IPS DF 4.7 (cell line): ENCODE data around the gene TEKT3.
A peak's percentile ranks its signal among the peaks of the same experiment; 100 is the strongest.

Source experiments
- DNase-seq: peaks from one replicate; pipeline ENCODE4 v3.0.0-alpha.2; 2013; ENCODE audit warnings: low spot score; ENCODE audit errors: extremely low read depth

The TEKT3 gene

DNA sequence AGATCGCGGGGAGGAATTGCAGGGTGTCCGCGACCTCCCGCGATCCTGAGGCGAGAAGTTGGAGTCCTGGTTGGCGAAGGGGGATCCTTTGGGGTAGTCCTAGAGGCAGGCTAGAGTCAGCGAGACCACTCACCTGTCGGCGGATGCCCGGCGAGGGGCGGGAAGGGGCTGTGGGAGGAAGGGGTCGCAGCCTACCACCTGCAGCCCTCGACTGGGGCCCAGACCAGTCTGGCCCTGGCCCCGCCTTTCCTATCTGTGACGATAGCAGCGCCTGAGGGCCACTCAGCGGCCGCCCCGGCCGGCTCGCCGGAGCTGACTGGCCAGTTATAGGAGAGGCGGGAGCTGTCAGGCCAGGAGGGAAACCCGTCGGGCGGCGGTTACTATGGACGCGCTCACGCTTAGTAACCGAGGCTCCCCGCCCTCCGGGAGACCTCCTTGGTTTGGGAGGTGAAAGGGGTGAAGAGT lies at the start of gene TEKT3:
Gene TEKT3 (minus strand): TSS at position 213 of the 465 bp plus-strand sequence. CDS start 10,012 bp downstream, outside the sequence.
- peak; percentile 60 for DNase-seq

DNA sequence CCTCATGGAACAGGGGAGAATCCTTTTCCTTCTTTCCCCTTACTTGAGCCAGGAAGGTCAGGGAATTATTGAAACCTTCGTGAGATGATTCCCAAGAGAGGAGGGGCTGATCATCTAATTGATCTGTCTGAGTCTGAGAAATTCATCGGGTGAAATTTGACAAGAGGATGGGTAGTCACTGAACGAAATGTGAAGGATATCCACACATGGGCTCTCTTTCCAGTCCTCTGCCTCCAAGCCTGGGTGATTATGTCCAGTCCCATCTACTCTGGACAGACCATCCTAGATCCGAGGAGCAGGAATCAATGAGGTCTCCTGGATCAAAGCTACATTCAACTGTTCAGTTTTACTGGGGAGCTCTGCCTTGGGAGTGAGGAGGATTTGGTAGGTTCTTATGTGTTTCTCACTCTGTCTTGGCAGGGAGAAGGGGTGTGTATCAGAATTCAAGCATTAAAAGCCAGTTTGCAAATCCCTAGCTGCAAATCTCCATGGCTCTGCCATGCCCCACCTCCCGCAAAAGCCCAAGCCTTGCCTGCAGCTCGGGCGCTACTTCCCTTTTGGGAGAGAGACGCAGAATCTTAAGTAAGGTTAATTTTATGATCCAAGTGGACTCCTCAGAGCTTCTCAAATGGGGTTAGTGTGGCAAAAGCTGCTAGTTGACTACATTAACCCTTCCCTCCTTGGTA lies 47.1 kb upstream of the TEKT3 start:
- no peak for DNase-seq

DNA sequence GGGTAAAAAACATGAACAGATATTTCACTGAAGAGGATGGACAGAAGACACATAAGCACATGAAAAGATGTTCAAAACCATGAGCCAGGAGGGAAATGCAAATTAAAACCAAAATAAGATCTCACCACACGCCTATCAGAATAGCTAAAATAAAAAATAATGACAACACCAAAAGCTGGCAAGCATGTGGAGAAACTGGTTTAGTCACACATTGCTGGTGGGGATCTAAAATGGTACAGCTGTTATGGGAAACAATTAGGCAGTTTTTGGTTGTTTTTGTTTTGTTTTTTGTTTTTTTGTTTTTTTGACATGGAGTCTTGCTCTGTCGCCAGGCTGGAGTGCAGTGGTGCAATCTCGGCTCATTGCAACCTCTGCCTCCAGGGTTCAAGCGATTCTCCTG lies 44.7 kb upstream of the TEKT3 start:
- no peak for DNase-seq

DNA sequence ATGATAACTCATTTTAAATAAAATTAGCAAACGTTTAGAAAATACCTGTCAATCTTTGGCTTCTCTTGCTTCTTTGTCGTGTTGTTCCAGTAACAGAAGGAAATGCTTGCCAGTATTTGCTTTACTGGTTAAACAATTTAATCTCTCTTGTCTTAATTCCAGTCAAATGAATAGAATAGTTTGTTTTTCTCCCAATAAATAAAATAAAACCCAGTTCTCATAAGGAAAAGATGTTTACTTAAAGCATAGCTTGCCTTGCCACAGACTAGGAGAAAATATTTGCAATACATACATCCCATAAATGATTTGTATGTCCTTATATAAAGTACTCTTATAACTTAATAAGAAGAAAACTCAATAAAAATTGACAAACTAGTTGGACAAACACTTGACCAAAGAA lies 43.9 kb upstream of the TEKT3 start:
- no peak for DNase-seq

DNA sequence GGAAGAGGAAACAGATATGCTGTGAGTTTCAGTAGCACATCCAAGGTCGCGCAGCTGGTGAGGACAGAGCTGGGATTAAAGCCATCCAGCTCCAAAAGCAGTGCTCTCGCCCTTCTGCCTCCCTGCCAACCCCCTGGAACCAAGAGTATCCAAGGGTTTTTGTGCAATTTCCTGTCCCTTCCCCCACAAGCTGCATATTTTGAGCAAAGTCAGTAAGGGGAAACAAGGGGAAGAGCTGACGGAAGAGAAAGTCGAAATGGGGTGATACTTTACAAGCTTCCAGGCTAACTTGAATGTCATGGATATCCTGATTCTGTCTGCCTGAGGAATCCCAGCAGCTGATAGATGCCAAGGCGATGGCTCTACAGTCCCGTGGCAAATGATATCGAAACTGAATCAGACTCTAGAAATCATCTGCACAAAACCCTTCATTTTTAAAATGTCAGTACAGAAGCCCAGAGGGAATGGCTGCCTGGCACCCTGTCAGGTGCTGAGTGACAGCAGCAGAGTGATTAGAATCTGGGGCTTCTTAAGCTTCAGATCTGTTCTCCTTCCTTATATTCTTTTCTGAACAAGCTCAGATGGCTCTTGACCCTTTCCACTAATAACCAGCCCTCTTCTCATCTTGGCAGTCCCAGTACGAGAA lies 42.9 kb upstream of the TEKT3 start:
- no peak for DNase-seq

DNA sequence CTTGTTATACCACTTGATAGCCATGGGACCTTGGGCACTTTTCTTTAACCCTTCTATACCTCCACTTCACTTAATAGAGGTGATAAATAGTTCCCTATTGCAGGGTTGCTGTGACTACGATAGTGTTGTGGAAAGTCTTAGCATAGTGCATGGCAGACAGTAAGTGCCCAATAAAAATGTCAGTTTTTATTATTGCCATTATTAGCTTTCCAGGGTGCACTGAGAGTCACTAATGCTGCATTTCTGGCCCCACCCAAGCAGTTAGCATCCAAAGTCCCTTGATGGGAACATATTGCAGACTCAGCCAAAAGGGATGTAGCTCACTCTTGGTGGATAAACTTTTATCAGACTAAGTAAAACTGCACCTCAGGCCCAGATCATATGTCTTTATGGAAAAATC lies 41.5 kb upstream of the TEKT3 start:
- no peak for DNase-seq

DNA sequence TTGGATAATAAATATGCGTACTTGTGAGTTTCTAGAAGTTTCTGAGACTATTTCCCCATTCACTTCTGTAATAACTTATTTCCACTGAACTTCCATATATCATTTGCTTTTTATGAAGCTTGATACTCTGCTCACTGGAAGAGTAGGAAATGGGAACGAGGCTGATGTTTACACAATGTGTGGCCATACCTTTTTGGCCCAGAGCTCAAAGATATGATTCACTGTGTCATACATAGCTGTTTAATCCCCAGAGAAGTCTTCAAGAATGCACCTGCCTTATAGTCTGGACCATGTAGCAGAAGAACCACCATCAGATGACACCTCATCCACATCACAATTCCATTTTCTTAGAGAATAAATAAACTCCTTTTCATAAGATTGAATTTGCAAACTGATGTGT lies 40.3 kb upstream of the TEKT3 start:
- no peak for DNase-seq

DNA sequence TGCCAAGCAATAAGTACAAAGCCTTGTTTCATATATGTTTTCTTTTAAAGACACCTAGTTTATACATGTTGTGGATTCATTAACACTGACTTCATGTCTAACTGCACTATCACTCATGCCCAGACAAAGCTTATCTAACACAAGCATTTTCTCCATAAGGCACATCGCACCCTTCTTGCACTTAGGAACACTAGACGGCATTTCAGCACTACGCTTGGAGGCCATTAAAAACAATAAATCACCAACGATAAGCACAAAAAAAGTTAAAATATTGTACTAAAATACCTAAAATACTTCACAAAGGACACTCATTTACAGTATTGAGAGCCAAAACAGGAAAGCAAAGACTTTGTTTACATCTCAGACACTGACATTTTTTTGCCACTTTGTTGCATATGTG lies 39.0 kb upstream of the TEKT3 start:
- DNase-seq = no peak

DNA sequence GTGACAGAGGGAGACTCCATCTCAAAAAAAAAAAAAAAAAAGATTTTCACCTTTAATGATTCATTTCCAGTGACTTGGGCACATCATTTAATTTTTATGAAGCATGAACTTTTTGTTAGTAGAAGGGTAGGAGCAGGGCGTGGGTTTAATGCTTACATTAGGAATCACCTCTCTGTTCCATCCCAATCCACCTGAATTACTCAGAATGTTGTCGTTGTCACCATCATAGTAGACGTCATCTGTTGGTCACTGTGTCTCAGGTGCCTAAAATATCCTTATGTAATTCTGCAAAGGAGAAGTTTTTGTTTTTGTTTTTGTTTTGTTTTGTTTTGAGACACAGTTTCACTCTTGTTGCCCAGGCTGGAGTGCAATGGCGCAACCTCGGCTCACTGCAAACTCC lies 38.3 kb upstream of the TEKT3 start:
- no peak for DNase-seq

DNA sequence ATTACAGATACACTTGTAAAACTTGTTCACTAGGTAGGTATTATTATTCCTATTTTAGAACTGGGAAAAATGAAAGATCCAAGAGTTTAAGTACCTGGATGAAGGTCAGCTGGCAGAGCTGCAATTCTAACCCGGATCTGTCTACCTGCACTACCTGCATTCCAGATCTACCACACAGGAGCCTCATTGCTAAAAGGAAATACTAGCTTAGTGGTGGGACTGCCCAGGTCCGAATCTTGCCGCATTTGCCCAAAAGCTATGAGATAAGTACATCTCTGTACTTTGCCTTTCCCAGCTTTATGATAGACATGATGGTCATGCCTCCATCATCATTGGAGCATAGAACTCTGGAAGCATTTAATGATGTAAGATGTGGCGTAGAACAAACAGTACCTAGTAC lies 36.8 kb upstream of the TEKT3 start:
- DNase-seq = no peak

DNA sequence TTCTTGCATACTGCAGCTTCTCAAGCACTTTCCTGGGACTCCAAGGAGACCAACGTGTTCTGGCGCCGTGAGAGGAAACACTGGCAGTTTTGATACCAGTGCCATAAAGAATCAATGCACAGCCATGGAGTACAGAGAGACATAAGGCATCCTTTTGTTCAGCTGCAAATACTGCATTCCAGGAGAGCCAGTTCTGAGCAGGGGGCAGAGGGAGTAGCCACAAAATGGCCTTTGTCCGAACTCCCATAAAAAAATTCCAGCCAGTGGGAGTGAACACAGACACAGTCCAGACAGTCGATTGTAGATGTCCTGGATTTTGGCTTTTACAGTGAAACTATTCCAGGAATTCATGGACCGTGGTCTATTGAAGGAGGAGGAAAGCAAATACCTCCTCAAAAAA lies 36.2 kb upstream of the TEKT3 start:
- no peak for DNase-seq

DNA sequence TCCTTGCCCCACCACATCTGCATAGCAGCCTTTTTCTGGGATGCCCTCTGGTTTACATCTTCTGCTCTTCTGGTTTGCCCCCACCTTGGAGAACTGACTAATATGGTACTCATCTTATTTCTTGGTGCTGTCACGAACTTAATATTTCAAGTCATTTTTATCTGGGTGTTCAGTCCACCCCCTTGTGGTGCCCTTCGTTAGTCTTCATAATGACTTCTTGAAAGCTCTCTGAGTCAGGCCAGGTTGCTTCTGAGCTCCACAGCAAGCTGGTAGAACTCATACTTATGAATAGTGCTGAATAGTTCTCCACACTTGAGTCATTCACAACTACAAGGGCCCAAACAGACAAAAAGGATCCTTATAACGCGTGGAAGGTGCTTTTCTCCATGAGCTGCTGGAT lies 35.8 kb upstream of the TEKT3 start:
- no peak for DNase-seq

DNA sequence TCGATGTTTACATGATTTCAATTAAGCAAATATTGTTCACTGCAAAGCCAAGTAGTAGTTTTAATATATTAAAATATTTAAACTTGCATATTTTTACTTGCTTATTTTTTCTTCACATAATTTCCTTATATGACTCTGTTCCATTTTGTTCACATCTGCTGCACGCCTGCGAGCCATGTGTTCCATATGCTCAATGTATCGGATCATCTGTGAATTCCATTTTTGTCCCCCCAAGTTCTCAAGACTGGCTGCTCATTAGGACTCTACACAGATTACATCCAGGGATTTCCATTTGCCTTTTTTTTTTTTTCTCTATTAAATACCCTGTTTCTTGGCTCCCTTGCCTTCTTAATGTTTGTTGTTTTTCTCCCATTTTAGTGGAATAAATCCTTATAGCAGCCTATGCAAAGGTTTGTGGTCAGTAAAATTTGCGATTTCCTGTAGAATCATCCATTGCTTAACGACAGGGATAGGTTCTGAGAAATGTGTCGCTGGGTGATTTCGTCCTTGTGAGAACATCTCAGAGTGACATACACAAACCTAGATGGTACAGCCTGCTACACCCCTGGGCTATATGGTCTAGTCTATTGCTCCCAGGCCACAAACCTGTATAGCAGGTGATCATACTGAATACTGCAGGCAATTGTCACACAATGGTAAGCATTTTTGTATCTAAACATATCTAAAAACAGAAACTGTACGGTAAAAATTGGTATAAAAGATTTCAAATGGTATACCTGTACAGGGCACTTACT lies 30.2 kb upstream of the TEKT3 start:
- DNase-seq = no peak

DNA sequence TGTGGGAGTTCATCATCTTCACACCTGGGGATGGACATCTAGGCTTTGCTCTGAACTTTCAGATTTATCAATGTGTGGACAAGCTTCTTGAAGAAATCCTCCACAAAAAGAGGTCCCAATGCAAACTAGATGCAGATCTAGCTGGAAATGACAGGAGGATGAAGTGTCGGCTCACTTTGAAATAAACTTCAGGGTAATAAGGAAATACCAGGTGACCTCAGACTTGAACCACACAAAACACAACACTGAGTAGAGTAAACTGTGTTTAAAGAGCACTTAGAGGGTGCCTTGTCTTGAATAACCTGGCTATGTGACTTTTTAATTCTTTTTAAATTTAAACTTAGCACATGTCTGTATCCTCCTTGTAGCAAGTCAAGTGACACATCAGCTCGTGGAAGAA lies 27.2 kb upstream of the TEKT3 start:
- DNase-seq = no peak

DNA sequence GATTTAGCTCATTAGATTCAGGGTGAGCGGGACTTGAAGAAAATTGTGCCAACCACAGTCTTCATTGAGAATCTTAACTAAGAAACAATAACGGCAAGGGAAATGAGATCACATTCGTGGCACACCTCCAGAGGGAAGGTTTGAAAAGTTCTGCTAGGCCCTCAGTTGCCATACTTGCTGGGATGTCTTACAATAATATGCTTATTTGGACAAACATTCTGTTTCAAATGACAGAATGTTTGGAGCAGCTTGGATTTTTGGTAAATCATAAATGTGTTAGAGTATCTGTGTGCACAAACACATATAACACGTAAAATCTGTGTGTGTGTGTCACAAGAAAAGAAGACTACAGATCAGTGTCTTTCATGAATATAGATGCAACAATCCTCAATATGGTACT lies 24.6 kb upstream of the TEKT3 start:
- DNase-seq = no peak

DNA sequence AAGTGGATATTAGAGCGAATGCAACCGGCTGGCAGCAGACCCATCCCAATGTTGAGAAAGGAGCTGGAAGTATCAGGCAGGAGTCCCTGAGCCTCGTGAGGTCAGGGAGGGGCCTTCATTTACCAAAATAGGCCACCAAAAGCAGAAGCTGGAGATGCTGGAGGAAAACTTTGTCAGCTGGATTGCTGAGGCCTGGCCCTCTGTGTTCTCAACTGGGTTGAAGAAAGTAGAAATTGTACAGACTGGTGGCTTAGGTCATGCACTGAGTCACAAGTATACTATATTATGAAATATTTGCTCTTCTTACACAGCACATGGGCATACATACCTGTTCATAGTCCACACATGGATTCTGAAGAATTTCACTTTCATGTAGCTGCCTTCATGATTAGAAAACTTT lies 23.2 kb upstream of the TEKT3 start:
- no peak for DNase-seq

DNA sequence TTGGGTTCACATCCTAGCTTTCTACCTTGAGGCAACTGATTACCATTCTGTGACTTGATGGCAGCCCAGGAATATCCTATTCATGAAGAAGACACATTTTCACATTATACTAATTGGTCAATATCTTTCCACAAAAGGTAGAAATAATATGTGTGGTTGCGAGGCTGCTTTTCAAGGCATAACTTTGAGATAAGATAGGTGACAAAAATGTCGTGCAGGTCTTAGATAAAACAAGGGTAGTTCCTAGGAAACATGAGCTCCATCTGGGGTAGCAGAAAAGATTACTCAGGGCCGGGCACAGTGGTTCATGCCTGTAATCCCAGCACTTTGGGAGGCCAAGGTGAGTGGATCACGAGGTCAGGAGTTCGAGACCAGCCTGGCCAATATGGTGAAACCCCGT lies 22.3 kb upstream of the TEKT3 start:
- no peak for DNase-seq

DNA sequence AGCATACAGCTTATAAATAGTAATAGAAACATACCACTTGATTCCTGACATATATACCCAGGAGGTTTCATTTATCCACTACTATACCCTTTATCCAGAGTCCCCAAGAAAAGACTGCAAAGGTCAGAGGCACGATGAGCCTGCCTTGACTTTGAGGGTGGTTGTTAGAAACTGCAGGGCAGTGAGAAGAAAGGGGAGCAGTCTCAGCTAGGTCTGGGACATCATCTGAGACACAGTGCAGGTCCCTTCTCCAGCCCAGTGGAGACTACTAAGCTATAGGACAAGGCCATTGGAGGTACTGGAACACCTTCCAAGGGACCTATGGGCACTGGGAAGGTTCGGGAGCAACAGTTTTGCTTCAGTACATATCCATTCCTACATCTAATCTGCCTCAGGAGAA lies 20.2 kb upstream of the TEKT3 start:
- DNase-seq = no peak

DNA sequence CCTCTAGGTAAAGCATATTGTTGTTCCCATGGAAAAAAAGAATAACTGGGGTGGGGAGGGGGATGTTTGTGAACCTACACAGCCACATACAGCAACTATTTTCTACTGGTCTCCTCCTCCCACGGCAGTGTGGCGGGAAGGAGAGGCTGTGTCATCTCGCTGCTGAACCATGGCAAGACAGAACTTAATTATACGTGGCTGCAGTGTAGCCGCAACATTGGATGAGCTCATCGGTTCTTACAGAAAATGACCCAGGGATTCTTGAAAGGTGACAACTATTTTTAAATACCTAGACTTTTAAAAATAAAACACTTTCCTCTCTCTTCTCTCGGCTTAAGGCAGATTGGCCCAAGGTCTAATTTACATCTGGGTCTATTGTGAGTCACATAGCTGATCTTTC lies 19.8 kb upstream of the TEKT3 start:
- no peak for DNase-seq

DNA sequence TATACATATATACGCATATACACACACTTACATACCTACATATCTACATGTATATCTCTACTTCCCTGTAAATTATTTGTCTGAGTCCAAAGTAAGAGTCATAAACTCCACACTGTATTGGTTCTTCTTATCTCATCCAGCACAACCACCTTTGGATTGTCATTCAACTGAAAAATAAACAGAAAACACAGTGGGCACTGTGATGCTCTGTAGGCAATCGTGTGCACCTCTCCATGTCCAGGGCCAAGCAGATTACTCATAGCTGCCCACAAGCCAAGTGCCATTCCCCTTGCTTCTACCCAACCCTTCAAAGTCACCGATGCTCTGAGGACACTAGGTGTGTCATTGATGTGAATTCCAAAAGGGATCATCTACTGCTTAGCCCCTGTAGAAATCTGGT lies 12.9 kb upstream of the TEKT3 start:
- no peak for DNase-seq

DNA sequence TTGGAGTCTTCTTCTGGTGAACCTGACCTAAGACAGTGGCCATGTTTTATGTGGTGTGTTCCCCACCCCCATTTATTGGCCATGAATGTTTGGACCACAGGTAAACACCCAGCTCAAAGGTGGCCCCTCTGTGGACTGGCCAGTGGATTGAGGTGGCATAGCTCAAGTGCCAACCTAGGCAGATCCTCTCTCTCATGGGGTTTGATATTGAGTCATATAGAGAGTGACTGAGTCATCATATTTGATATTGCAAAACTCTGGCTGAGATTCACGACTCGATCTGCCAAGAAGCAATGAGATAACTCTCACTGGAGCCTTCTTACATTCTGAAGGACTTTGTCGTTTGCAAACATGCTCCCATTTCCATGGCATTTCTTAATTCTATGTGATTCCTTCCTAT lies 10.5 kb upstream of the TEKT3 start:
- DNase-seq = no peak

DNA sequence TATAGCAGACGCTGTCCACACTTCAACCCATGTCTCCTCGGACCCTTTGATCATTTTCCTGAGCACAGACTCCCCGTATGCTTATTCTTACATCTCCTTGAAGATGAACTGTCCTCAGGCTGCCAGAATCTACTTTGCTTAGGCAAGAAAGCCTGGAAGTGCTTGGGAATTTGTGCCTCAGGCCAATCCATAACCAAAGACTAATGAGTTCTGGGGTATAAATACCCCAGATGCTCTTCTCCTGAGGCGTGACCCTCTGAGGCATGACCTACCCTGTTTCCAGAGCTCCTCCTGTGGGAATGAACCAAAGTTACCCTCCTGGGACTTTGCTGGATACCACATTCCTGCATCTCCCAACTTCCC lies 10.1 kb upstream of the TEKT3 start:
- DNase-seq = no peak
